ENCODE data around the gene GCLM. TPM values are rescaled to one million over a fixed set of nuclear protein-coding genes. Genes with fewer than 3 reads are reported as not detected.

The GCLM gene
- total and polyA plus RNA-seq, 2 of the 4 experiments (the other 2 are of a cell fraction): 15.5 to 20.1 TPM

GRCh38 chr1:93900723-93901504 lies 8.3 kb downstream of the GCLM start:
- no peak overlapping the region for H2AK9ac ChIP-seq (replicated peaks; ENCODE audit: low read depth, low read length, poor library complexity)
- H3K14ac ChIP-seq (replicated peaks; ENCODE audit: low read depth, low read length): no peak overlapping the region
- no peak overlapping the region for H4K8ac ChIP-seq (ENCODE audit: low read depth in 2 of 2, low read length in 2 of 2)
- H3K4me2 ChIP-seq (ENCODE audit: low read depth, low read length): no peak overlapping the region
- H2AFZ ChIP-seq (replicated peaks; ENCODE audit: low read length, poor library complexity): no peak overlapping the region
- dilution Hi-C loops (cut with HindIII; ENCODE audit: low sequenced_read_pairs, unreplicated experiment): no loop called here
- H3K56ac ChIP-seq (ENCODE audit: extremely low read depth, insufficient read depth, low read length): no peak overlapping the region
- H2AK5ac ChIP-seq (ENCODE audit: low read depth, low read length): no peak overlapping the region
- no peak overlapping the region for H2BK120ac ChIP-seq (ENCODE audit: low read depth, low read length)
- no peaks in the 10 kb centered on the region for H3K27me3 ChIP-seq (ENCODE audit: control insufficient read depth, insufficient read depth, low read length)
- DNase-seq (no peak), ATAC-seq (ENCODE audit: low read depth) (no peak)
- CTCF ChIA-PET: no interaction called here
- H3K9me1 ChIP-seq (ENCODE audit: insufficient read depth, low read length): peaks cover 3% of the 10 kb centered on the region; the same call in 1 of the 2 replicates
- H3K9ac ChIP-seq (ENCODE audit: low read depth, low read length): no peak overlapping the region
- H2BK15ac ChIP-seq (ENCODE audit: low read depth, low read length): no peak overlapping the region
- no peak overlapping the region for H4K91ac ChIP-seq (ENCODE audit: insufficient read depth, low read depth, low read length)
- H3K18ac ChIP-seq (ENCODE audit: low read depth, low read length): no peak overlapping the region
- H3K4me1 ChIP-seq (ENCODE audit: control insufficient read depth, insufficient read depth, low read length): peaks cover 3% of the 10 kb centered on the region; the same call in 1 of the 2 replicates
- H2BK20ac ChIP-seq (ENCODE audit: low read depth, low read length): no peak overlapping the region
- intact Hi-C loops (cut with micrococcal nuclease): loop anchor here (10.0 kb wide), 2 partner anchors 334 to 904 kb away; partner anchors contain the start of gene ARHGAP29
- H3K23ac ChIP-seq (ENCODE audit: low read depth, low read length): no peak overlapping the region
- H3K36me3 ChIP-seq (ENCODE audit: control insufficient read depth, insufficient read depth, low read length): peaks cover 19% of the 10 kb centered on the region
- POLR2A ChIA-PET (ENCODE audit: unreplicated experiment): no interaction called here
- H2BK5ac ChIP-seq (ENCODE audit: low read depth, low read length, poor library complexity, severe bottlenecking): no peak overlapping the region
- peaks cover 17 to 47% of the 10 kb centered on the region in 2 experiments; a peak in 3 of 4 replicates for H3K79me1 ChIP-seq (ENCODE audit: low read depth in 1 of 2, low read length in 2 of 2)
- H3K4ac ChIP-seq (ENCODE audit: low read depth, low read length): no peak overlapping the region
- H3K9me3 ChIP-seq (ENCODE audit: control insufficient read depth, insufficient read depth, low read length): no peaks in the 10 kb centered on the region
- peaks cover 20% of the 10 kb centered on the region; the same call in 1 of the 2 replicates for H4K20me1 ChIP-seq (ENCODE audit: insufficient read depth, low read length)
- no CpG with 5 or more reads among the region's 3 CpGs for WGBS, 2 experiments (ENCODE audit: extremely low coverage in 2 of 2, insufficient read length in 1 of 2)
- H3K4me3 ChIP-seq (ENCODE audit: insufficient read depth, low read depth, low read length): no peak overlapping the region
- in situ Hi-C loops (cut with MboI; ENCODE audit: low sequenced_read_pairs): no loop called here
- no peak overlapping the region for H4K5ac ChIP-seq (ENCODE audit: low read depth, low read length)
- BruUV-seq (replicated peaks): no TSS peak
- no peak overlapping the region for H3K27ac ChIP-seq (ENCODE audit: insufficient read depth, low read length)
- TF ChIP-seq MAFK (IDR thresholded peaks at IDR 0.05; ENCODE audit: low read depth, low read length) (no peak), CEBPB (IDR thresholded peaks at IDR 0.05; ENCODE audit: low read depth, low read length) (no peak), CHD1 (IDR thresholded peaks at IDR 0.05; ENCODE audit: low read depth, low read length) (no peak), MXI1 (IDR thresholded peaks at IDR 0.05; ENCODE audit: borderline replicate concordance, low read depth, low read length) (no peak), POLR2A (IDR thresholded peaks at IDR 0.05; ENCODE audit: low read depth, low read length) (no peak), RCOR1 (IDR thresholded peaks at IDR 0.05; ENCODE audit: insufficient replicate concordance, low read length) (no peak), ELK1 (IDR thresholded peaks at IDR 0.05; ENCODE audit: borderline replicate concordance, low read depth, low read length) (no peak), NFE2L2 (IDR thresholded peaks at IDR 0.05; ENCODE audit: low read depth, low read length) (no peak), FOS (IDR thresholded peaks at IDR 0.05; ENCODE audit: low read depth, low read length) (no peak), BHLHE40 (IDR thresholded peaks at IDR 0.05; ENCODE audit: low read depth, low read length) (no peak), CTCF (conservative IDR thresholded peaks at IDR 0.05; ENCODE audit: low read depth, low read length) (no peak), RAD21 (IDR thresholded peaks at IDR 0.05; ENCODE audit: low read length) (no peak), USF2 (IDR thresholded peaks at IDR 0.05; ENCODE audit: low read depth, low read length) (no peak), RFX5 (IDR thresholded peaks at IDR 0.05; ENCODE audit: low read depth, low read length) (no peak), SMC3 (IDR thresholded peaks at IDR 0.05; ENCODE audit: low read depth, low read length) (no peak)
